Measurements from ENCODE around the gene FBLN5.

- TF ChIP-seq CTCF (IDR thresholded peaks at IDR 0.05 in 4 of 5, conservative IDR thresholded peaks at IDR 0.05 in 1 of 5) = no peak
- TF ChIP-seq POLR2A (IDR thresholded peaks at IDR 0.05) = no peak
These were observed 17.2 kb upstream of the FBLN5 start for GRCh38 chr14:91964724-91965123.
